Colonic mucosa (tissue), 4 donors: ENCODE measurements around the gene THADA. TPM values are rescaled to one million over a fixed set of nuclear protein-coding genes. Genes with fewer than 3 reads are reported as not detected.

Experiments
- DNase-seq: peaks from one replicate; pipeline ENCODE4 v3.0.0-alpha.2; 2020
- H3K27ac ChIP-seq: fragments of 200-600 bp; one replicate; pipeline ENCODE4 v1.8.0; 2021
- H3K27me3 ChIP-seq: fragments of 200-600 bp; one replicate; pipeline ENCODE4 v1.8.0; 2021
- H3K36me3 ChIP-seq: fragments of 200-600 bp; one replicate; pipeline ENCODE4 v1.8.0; 2021
- H3K4me1 ChIP-seq: fragments of 200-600 bp; one replicate; pipeline ENCODE4 v1.8.0; 2021; ENCODE audit warnings: mild to moderate bottlenecking
- H3K4me3 ChIP-seq: fragments of 200-600 bp; one replicate; pipeline ENCODE4 v1.8.0; 2021
- H3K9ac ChIP-seq, 2 donors: one replicate each; pipeline ENCODE4 v1.7.0; 2013; ENCODE audit warnings: control low read depth in 2 of 2, low read depth in 2 of 2, low read length in 2 of 2
- H3K9me3 ChIP-seq: fragments of 200-600 bp; one replicate; pipeline ENCODE4 v1.8.0; 2021
- intact Hi-C: fragments of 100-400 bp; cut with DNase I; formaldehyde crosslinking; loops from one replicate; pipeline ENCODE4 v1.14.1; 2022
- total RNA-seq, 2 donors: library from RNA; stranded (reverse); fragmentation: NEBNext Ultra II Directional in 1 of 2; extraction: Animal tissue kit (Norgen Biotek cat#: 25700) in 1 of 2; gene quantifications; one replicate each; pipeline ENCODE4 v1.2.1, GENCODE V29; 2021
- TF ChIP-seq, protein P1 (sequence below): fragments of 200-600 bp; IDR thresholded peaks from one replicate; pipeline ENCODE4 v1.8.0; 2022; ENCODE audit warnings: antibody characterized with exemption, mild to moderate bottlenecking
- donor health status: healthy.
- donor health status: DM: no; HTN: no; CAD: no.
- donor health status: DM: no; HTN: no; CAD: no.

Gene THADA
- total RNA-seq, 2 donors from 2014 or later, result 14.6 to 31.4 TPM

DNA sequence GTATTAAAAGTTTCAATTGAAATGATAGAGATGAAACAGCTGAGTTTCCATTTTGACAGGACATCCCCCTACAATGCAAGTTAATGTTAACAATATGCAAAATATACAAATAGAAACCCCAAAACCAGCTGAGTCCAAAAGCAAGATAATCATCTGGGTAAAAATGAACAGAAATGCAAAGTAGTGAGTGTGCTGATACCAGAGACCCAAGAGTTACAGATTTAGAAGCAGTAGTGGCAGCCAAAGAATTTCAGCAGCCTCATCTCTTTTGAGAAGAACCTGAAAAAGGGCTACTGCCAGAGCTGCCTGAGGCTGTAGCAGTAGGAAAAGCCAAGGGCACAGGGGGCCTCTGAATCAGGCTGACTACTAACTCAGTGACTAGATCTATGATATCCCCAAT is 82.6 kb downstream of the THADA start:
- Histone ChIP-seq H3K27ac (peak overlapping the region; percentile 29), H3K36me3 (no peaks in the 10 kb centered on the region), H3K4me1 (no peaks in the 10 kb centered on the region), H3K27me3 (no peaks in the 10 kb centered on the region), H3K4me3 (no peak overlapping the region), H3K9ac (no peak overlapping the region), H3K9me3 (no peaks in the 10 kb centered on the region)
- TF ChIP-seq, protein P1, sequence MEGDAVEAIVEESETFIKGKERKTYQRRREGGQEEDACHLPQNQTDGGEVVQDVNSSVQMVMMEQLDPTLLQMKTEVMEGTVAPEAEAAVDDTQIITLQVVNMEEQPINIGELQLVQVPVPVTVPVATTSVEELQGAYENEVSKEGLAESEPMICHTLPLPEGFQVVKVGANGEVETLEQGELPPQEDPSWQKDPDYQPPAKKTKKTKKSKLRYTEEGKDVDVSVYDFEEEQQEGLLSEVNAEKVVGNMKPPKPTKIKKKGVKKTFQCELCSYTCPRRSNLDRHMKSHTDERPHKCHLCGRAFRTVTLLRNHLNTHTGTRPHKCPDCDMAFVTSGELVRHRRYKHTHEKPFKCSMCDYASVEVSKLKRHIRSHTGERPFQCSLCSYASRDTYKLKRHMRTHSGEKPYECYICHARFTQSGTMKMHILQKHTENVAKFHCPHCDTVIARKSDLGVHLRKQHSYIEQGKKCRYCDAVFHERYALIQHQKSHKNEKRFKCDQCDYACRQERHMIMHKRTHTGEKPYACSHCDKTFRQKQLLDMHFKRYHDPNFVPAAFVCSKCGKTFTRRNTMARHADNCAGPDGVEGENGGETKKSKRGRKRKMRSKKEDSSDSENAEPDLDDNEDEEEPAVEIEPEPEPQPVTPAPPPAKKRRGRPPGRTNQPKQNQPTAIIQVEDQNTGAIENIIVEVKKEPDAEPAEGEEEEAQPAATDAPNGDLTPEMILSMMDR, result no peak
- no peak for DNase-seq
- intact Hi-C loops, result no loop called here

DNA sequence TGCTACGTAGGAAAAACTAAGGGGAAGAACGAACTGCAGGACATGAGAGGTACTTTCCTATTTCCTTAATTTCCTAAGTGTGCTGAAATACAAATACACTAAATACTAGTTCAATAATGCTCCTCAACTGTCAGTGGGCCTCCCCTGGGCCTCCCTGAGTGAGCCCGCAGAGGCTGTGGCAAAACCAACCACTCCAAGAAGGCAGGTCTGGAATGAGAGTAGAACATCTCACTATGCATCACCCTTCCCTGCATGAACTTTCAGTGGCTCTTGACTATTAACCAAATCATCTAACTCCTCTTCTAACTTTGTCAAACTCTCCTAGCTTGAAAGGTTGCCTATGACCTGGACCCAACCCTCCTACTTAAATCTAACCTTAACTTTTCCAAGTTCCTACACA is 84.6 kb downstream of the THADA start:
- Histone ChIP-seq H3K4me1 (no peaks in the 10 kb centered on the region), H3K27me3 (no peaks in the 10 kb centered on the region), H3K9ac (no peak overlapping the region), H3K9me3 (no peaks in the 10 kb centered on the region), H3K36me3 (no peaks in the 10 kb centered on the region), H3K27ac (no peak overlapping the region), H3K4me3 (no peak overlapping the region)
- DNase-seq, result no peak
- intact Hi-C loops, result no loop called here
- TF ChIP-seq, protein P1, result no peak

- Histone ChIP-seq H3K27ac (no peak overlapping the region), H3K9me3 (no peaks in the 10 kb centered on the region), H3K4me1 (no peaks in the 10 kb centered on the region), H3K9ac (no peak overlapping the region), H3K27me3 (no peaks in the 10 kb centered on the region), H3K4me3 (no peak overlapping the region), H3K36me3 (no peaks in the 10 kb centered on the region)
- TF ChIP-seq, protein P1, result no peak
- intact Hi-C loops, result no loop called here
- no peak for DNase-seq
These were observed 86.0 kb downstream of the THADA start for GRCh38 chr2:43509886-43510285.

GRCh38 chr2:43508209-43508608 is 87.6 kb downstream of the THADA start:
- no peak overlapping the region for H3K9ac ChIP-seq
- H3K27ac ChIP-seq, result no peak overlapping the region
- H3K4me3 ChIP-seq, result no peak overlapping the region
- TF ChIP-seq, protein P1, result no peak
- H3K36me3 ChIP-seq, result no peaks in the 10 kb centered on the region
- no peaks in the 10 kb centered on the region for H3K9me3 ChIP-seq
- no peak for DNase-seq
- H3K4me1 ChIP-seq, result no peaks in the 10 kb centered on the region
- intact Hi-C loops, result no loop called here
- no peaks in the 10 kb centered on the region for H3K27me3 ChIP-seq

DNA sequence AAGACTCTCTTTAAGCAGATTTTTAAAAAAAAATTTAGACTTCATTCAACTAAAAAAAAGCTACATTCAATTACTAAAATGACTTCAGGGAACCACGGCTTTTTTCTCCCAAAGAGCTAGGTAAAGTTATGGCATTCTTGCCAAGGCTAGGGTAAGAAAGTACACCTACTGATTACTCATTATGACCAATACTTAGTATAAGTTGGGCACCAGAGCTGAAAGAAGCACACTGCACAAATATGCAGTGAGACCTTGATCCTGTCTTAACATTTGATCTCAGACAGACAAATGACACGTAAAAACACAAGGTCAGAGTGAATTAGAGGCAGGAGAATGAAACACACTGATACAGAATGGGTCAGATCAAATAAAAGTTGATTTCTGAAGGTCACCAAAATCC is 88.7 kb downstream of the THADA start:
- TF ChIP-seq, protein P1, result no peak
- intact Hi-C loops, result no loop called here

DNA sequence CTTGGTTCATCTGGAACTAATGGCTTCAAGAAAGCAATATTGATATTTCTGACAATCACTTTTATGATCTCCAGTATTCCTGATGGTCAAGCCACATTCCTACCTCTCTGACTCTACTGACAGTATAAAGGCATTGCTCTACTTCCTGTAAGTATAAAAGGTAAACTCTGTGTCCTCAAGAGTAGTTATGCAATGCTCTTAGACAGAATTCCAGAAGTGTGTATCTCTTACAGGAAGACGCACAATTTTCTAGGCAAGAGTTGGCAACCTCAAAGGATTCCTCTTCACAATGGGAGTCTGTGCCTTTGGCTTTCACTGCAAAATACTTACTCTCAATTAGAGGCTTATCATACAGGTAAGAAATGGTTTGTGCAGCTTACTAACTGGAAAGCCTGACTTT is 100.1 kb downstream of the THADA start:
- TF ChIP-seq, protein P1, result no peak
- DNase-seq, result no peak
- no peak overlapping the region for H3K27ac ChIP-seq

More for the DNA sequence above, 88.7 kb downstream of the THADA start:
- Histone ChIP-seq H3K36me3 (no peaks in the 10 kb centered on the region), H3K4me3 (no peak overlapping the region), H3K27ac (no peak overlapping the region), H3K9me3 (no peaks in the 10 kb centered on the region), H3K27me3 (no peaks in the 10 kb centered on the region), H3K9ac (no peak overlapping the region), H3K4me1 (no peaks in the 10 kb centered on the region)
- no peak for DNase-seq

More for the DNA sequence above, 100.1 kb downstream of the THADA start:
- Histone ChIP-seq H3K9me3 (no peaks in the 10 kb centered on the region), H3K4me3 (no peak overlapping the region), H3K9ac (no peak overlapping the region), H3K27me3 (no peaks in the 10 kb centered on the region), H3K36me3 (no peaks in the 10 kb centered on the region), H3K4me1 (no peaks in the 10 kb centered on the region)
- intact Hi-C loops, result no loop called here
